DOHH2 (cell line): Measurements from ENCODE around the gene PTPRK.

ENCODE experiments used
- EZH2phosphoT487 ChIP-seq: fragments of 200-600 bp; sonication (generic); IDR thresholded peaks from 2 replicates; pipeline ENCODE4 v1.6.1; 2017; ENCODE audit warnings: borderline replicate concordance, mild to moderate bottlenecking, antibody characterized with exemption, low read length, moderate library complexity, mixed read lengths
- TF ChIP-seq, protein P1 (sequence below): fragments of 200-600 bp; sonication (generic); IDR thresholded peaks from one replicate; pipeline ENCODE4 v1.5.1; 2014; ENCODE audit warnings: antibody characterized with exemption, mild to moderate bottlenecking, low read depth, low read length; ENCODE audit not compliant: poor library complexity, severe bottlenecking

DNA sequence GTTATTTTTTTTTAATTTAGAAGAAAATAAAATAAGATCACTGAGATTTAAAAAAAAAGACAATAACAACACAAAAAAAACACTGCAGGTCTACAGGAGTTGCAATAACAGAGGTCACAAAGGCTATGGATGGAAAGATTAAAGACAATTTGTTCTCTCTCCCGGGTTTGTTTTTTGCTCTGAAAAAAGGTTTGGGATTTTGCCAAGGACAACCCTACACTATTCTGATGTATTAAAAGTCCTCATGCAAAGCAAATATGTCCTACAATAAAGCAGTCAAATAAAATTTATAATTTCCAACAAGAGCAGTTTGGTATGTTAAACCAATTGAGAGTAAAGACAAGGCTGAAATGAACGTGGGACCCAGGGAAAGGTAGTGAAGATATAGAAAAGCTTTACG lies 55.6 kb downstream of the PTPRK start:
- TF ChIP-seq, protein P1, sequence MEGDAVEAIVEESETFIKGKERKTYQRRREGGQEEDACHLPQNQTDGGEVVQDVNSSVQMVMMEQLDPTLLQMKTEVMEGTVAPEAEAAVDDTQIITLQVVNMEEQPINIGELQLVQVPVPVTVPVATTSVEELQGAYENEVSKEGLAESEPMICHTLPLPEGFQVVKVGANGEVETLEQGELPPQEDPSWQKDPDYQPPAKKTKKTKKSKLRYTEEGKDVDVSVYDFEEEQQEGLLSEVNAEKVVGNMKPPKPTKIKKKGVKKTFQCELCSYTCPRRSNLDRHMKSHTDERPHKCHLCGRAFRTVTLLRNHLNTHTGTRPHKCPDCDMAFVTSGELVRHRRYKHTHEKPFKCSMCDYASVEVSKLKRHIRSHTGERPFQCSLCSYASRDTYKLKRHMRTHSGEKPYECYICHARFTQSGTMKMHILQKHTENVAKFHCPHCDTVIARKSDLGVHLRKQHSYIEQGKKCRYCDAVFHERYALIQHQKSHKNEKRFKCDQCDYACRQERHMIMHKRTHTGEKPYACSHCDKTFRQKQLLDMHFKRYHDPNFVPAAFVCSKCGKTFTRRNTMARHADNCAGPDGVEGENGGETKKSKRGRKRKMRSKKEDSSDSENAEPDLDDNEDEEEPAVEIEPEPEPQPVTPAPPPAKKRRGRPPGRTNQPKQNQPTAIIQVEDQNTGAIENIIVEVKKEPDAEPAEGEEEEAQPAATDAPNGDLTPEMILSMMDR: no peak
- TF ChIP-seq EZH2phosphoT487: no peak
